GM18858 (cell line): Measurements from ENCODE around the gene CPPED1.
"Not testable (repeated sequence)": the region's sequence is repeated elsewhere in the genome, so short reads cannot be mapped to it uniquely, and the experiment has no call there.

Source experiments
- ATAC-seq: cut with Tn5 transposase; IDR thresholded peaks from one replicate; pipeline ENCODE4 v1.9.1; 2021; ENCODE audit not compliant: unreplicated experiment

Gene CPPED1

DNA sequence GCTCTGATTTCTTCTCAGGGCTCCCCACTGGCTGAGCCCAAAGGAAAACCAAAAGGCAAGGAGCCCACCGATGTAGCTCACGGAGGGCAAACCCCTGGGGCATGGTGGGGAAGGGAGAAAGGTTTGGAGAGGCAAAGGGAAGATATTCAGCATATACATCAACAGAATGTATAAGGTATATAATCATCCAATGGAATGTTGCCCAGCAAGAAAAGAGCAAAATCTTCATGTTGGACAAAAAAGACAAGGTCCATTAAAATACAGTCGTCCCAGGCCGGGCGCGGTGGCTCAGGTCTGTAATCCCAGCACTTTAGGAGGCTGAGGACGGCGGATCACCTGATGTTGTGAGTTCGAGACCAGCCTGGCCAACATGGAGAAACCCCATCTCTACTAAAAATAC is 1.6 kb downstream of the CPPED1 start:
- ATAC-seq, result no peak

GRCh38 chr16:12801511-12802042 is 2.1 kb downstream of the CPPED1 start:
- no peak for ATAC-seq

DNA sequence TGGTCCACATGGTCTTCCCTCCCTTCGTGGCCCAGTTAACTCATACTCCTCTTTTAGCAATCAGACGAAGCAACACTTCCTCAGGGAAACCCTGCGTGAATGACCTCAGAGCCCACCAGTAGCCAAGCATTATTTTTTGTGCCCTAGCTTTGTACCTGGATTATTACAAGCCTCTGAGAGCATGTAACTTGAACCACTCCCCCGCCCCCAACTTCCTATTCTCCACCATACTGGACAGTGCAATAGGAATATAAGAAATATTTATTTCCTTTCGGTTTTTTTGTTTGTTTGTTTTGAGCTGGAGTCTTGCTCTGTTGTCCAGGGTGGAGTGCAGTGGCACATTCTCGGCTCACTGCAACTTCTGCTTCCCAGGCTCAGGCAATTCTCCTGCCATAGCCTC is 2.9 kb downstream of the CPPED1 start:
- no peak for ATAC-seq

DNA sequence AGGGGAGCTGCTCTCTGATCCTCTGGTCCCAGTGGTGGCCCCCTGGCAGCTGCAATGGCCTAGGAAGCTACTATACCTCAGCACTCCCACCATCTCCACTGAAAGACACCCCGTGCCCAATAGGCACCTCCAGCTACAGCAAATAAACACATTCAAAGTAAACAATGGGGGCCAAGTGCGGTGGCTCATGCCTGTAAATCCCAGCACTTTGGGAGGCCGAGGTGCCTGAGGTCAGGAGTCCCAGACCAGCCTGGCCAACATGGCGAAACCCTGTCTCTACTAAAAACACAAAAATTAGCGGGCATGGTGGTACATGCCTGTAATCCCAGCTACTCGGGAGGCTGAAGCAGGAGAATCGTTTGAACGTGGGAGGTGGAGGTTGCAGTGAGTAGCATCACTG is 3.7 kb downstream of the CPPED1 start:
- not testable (repeated sequence) for ATAC-seq

GRCh38 chr16:12798846-12799245 is 4.8 kb downstream of the CPPED1 start:
- ATAC-seq, result no peak

GRCh38 chr16:12798171-12798570 is 5.5 kb downstream of the CPPED1 start:
- ATAC-seq, result no peak

- ATAC-seq, result no peak
Measured at GRCh38 chr16:12796498-12796897, 7.2 kb downstream of the CPPED1 start.

DNA sequence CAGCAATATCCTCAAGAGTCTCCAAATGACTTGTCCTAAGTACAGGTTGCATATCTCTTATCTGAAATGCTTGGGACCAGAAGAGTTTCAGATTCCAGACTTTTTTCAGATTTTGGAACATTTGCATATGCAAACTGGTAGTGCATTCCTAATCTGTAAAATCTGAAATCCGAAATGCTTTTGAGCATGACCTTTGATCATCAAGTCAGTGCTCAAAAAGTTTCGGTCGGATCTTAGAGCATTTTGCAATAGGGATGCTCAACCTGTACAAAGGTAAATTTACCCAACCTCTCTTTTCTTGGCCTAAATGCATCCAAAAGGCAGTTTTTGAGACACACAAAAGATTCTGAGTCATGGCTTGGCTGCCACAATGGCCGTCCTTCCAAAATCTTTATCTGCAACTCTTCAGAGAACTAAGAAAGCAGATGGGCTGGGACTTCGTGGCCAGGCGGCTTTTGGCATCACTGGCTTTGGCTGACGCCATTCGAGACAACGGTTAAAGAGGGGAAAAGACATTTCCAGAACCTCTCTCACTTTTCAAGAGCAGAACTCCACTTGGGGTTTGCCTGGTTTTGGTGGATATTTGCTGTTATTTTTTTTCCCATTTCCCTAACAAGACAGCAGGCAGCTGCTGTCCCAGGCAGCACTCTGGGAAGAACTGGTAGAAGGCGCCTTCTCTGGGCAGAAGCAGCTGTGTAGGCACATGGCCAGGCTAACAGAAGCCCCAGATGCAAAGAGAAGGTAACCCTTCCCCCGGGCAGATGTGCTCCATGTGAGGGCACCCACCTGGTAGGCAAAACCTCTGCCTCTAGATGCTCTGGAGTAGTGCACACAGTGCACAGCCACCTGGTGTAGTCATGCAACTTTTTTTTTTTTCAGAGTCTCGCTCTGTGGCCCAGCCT is 8.9 kb downstream of the CPPED1 start:
- no peak for ATAC-seq

- no peak for ATAC-seq
Measured at GRCh38 chr16:12793865-12794240, 9.8 kb downstream of the CPPED1 start.

DNA sequence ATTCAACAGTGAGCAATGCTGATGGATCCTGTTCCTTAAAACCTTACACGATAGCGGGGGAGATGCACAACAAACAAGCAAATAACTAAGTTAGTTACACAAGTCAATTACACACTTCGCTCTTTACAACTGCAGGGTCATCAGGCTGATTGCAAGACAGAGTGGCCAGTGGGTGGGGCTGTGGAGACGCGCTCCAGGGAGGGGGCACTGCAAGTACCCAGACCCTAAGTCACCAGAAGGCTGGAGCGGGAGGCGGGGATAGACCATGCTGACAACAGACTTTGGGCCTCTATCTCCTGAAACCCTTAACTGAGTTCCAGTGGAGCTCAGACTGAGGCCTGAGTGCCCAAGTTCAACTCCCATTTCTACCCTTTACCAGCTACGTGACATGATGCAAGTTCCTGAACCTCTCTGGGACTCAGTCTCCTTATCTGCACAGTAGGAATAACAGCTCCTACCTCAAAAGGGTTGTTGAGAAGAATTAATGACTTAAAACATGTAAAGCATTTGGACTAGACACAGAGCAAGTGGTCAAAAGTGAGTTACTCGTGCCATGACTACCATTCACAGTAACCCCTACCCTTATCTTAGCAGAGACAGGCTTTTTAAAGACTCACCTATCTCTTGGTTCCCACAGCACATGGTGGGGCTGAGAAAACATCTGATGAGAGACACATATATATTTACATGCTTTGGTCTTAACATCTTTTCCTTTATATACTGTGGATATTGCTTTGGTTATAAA is 10.4 kb downstream of the CPPED1 start:
- ATAC-seq, result no peak

GRCh38 chr16:12792528-12792927 is 11.2 kb downstream of the CPPED1 start:
- ATAC-seq, result not testable (repeated sequence)

- no peak for ATAC-seq
Measured at GRCh38 chr16:12791340-12791739, 12.3 kb downstream of the CPPED1 start.

DNA sequence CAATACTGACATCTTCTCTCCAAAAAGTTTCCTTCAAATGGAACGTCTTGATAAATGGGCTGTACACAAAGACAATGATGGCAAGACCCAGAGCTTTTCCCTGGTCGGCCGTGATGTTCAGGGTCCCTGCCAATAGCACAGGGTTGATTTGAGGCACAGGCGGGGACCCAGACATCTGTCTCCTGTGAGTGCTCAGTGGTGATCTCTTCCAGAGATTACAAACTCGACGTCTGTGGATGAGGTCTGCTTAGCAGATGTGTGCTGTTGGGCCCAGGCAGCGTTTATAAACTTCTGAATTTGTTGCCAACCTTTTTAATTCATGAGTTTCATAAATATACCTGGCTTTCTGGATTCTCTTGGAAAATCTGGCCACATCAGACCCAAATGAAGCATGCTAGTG is 14.9 kb downstream of the CPPED1 start:
- no peak for ATAC-seq

GRCh38 chr16:12786081-12786480 is 17.6 kb downstream of the CPPED1 start:
- no peak for ATAC-seq

GRCh38 chr16:12784076-12784475 is 19.6 kb downstream of the CPPED1 start:
- no peak for ATAC-seq

GRCh38 chr16:12781777-12782176 is 21.9 kb downstream of the CPPED1 start:
- ATAC-seq, result no peak

DNA sequence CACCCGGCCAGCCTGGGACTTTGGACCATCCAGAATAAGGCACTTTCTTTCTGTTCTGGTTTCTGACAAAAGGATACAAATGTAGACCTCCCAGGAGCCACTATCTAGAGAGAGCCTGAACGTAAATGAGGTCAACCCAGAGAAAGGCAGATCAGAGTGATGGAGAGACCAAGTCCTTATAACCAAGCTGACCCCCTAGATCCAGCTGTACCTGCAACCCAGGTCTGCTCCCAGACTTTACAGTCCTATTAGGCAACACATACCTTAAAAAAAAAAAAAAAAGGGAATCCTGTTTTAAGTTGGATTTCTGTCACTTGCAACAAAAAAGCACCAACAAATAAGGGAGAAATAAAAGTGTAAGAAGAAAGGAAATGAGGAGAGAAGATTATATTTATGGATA is 23.2 kb downstream of the CPPED1 start:
- no peak for ATAC-seq

- ATAC-seq, result no peak
Measured at GRCh38 chr16:12778726-12779125, 25.0 kb downstream of the CPPED1 start.

DNA sequence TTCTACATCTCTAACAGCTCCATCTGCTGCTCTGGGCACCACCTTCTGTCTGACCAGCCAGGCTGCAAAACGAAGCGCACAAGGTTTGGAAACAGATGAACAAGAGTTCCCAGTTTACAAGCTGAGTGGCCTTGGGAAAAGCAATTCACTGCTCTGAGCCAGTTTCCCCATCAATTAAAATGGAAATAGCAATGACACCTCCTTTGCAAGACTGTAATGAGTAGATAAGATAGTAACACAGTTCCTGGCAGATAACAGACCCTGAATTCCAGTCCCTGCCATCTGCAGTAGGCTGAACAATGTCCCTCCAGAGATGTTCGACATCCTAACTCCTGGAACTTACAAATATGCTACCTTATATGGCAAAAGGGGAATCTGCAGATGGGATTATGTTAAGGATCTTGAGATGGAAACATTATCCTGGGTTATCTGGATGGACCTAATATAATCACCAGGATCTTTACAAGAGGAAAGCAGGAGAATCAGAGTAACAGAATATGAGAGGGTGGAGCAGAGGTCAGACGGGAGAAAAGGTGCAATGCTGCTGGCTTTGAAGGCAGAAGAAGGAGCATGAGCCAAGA is 27.9 kb downstream of the CPPED1 start:
- no peak for ATAC-seq

- no peak for ATAC-seq
Measured at GRCh38 chr16:12773221-12773620, 30.5 kb downstream of the CPPED1 start.

- ATAC-seq, result no peak
Measured at GRCh38 chr16:12771341-12771798, 32.3 kb downstream of the CPPED1 start.

GRCh38 chr16:12769525-12769924 is 34.2 kb downstream of the CPPED1 start:
- ATAC-seq, result no peak
